GM18502 (cell line): ENCODE results near the gene ASIC5.
A peak's percentile ranks its signal among the peaks of the same experiment; 100 is the strongest.
"Not testable (repeated sequence)": the region's sequence is repeated elsewhere in the genome, so short reads cannot be mapped to it uniquely, and the experiment has no call there.

ENCODE experiments used
- ATAC-seq: cut with Tn5 transposase; IDR thresholded peaks from one replicate; pipeline ENCODE4 v1.9.1; 2021; ENCODE audit warnings: mild to moderate bottlenecking; ENCODE audit not compliant: unreplicated experiment, poor library complexity

The ASIC5 gene

DNA sequence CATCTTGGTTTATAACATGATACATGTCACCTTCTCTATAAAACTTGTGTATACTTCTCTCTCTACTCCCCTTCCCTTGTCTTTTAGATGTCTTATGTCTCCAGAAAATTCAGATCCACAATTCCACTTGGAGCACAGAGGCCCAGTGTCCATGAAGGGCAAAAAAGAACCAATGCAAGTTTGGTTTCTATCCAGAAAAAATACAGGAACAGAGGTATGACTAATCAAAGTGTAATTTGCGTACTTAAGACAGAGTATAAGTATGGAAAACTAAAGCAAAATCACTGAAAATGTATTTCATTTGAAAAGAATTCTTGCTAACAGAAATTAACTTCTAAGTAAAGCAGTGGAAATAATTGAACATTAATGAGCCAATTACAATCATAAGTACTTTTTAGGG, 61.1 kb downstream of the ASIC5 start:
- no peak for ATAC-seq

DNA sequence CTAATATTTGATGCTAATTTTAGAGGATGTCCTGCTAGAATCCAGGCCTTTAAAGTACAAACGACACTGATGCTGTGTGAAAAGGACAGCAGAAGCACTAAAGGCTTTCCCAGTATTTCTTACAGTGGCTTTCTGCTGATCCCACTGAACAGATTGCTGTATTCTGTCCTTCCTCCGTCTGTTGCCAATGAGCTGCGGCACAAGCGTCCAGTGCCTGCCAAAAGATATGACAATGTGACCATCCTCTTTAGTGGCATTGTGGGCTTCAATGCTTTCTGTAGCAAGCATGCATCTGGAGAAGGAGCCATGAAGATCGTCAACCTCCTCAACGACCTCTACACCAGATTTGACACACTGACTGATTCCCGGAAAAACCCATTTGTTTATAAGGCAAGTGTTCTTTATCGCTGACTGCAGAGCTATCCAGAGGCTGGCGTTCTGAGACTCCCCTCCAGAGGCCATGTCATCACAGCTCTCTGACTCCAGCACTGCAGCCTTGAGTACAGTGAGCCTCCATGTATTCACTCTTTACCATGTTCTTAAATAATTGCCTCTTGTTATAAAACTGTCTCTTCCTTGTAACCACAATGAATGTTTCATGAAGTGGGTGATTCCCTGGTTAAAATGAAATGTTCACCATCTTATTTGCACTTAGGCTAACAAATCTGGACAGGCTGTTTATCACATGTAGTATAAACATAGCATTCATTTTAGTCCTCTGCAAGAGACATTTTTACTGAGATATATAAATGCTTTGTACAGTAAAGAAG, 63.7 kb downstream of the ASIC5 start:
- no peak for ATAC-seq

DNA sequence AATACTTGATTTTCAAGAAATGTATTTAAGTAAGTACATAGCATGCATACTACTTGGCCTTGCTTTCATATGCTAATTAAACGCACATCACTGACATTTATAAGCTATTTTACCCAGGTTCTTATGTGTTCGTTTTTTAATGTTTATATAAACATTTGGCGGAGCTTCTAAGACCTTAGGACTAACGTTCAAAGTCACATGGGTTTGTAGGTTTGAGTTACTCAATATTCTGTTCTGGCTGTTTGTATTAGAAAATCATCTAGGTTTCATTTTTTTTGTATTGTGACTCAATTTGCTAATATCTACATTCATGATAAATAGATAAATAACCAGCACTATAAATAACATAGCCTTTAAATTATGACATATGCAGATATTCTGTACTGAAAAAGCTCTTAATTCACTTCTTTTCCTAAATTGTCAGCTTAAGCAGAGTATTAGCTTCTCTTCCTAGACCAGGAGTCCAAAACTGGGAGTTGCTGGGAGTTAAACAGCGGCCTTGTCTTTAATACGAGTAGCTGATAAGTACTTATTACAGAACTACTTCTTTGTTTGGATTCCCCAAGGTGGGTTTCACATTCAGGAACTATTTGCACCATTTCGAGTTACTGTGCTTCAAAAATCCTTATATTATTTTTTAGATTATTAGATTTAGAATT, 65.3 kb downstream of the ASIC5 start:
- no peak for ATAC-seq

DNA sequence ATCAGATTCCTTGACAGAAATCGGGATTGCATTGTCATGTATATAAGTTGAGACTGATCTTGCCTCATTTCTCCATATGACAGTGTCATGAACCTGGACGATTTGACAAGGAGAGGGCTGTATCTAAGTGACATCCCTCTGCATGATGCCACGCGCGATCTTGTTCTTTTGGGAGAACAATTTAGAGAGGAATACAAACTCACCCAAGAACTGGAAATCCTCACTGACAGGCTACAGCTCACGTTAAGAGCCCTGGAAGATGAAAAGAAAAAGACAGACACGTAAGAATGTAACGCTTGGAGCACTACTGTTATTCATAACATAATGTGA, 66.3 kb downstream of the ASIC5 start:
- ATAC-seq, result no peak

DNA sequence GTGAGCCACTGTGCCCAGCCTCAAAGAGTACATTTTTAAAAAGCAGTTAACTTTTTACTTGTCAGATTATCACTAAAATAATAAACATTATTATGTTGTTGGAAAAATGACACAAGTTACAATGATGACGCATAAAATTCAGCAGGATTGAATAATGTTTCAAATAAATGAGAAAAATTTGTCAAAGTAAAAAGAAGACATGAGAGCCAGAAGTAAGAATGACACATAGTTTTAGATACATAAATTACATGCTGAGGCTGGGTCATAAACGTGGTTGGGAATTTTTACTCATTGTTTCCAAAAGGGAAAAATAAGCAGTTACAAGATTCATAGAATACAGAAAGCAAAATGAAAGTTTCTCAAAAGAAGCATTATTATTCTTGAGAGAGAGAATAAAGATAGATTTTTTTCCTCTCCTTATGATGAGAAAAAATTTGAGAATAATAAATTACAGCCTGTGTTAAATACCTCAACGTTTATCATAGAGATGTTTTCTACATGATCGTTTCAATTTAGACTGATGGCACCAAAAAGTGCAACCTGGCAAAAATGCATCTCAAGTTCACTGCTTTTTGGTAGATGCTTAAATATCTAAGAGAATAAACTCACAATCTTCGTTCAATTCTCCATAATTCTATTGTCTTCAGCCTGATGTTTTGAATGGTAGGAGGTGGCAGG, 66.8 kb downstream of the ASIC5 start:
- ATAC-seq, result no peak

DNA sequence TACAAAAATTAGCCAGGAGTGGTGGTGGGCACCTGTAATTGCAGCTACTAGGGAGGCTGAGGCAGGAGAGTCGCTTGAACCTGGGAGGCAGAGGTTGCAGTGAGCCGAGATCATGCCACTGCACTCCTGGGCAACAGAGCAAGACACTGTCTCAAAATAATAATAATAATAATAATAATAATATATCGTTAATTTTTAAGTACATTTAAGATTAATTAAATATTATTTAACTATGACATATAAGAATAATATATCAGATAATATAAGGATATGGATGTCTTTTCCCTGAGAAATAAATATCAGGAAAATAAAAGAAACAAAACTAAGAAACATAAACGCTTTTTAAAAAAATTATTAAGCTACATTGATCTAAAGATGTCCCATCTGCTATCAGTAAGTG, 68.5 kb downstream of the ASIC5 start:
- ATAC-seq, result not testable (repeated sequence)

DNA sequence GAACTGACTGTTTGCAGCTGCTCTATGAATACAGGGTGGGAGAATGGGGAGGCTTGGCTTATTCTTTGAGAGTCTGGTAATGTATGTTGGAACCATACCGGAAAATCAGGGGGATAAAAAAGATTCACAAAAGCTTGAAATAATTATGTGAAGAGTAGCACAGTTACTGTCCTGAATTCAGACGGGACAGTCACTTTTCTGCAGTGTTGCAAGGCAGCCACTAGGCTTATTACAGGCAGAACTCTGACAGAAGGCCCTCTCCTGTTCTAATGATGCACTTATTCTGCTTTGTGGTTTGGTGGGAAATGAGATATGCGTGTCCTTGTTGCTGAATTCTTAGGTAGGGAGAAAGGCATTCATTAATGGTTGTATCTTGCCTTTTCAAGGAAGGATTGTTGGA, 70.1 kb downstream of the ASIC5 start:
- ATAC-seq, result peak; percentile 94

DNA sequence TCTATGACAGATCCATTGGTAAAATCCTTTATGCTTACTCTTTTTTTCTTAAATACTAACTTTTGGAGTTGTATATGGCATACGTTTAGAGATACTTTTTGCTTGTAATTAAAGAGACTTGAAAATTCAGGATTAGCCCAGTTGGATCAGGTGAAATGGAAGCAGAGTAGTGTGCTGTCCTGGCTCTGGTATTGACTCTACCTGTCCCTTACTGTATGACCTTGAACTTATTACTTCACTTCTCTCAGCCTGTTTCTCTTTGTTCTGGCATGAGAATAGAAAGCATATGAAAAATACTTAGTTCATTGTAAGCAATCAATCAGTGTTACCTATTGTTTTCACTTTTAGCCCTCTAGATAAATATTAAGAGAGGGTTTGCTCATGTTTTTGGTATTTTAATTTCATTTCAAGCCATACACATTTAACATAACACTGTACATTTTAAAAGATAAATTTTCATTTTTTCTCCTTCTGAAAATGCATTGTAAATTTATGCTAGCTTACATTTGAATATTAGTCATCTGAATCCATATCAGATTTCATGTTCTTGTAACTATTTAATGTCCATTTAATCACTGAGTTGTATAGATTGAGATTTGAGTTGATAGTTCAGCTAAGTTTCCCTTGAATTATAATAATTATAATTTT, 71.4 kb downstream of the ASIC5 start:
- no peak for ATAC-seq

DNA sequence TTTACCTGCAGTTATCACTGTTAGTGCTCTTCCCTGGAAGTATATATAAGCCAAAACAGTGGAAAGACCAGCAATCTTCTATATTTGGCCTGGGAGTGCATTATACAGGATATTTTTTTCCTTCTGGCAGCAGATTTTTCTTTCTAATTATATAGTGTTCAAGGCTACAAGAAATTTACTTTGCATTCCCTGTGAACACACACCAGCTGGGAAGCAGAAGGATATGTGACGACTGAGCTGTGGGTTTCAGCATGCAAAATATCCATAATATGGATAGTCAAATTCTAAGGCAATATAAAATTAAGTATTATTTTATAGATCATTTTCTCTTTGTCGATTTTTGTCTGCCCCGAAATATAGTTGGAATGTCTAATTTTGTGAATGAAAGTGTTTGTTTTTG, 76.1 kb downstream of the ASIC5 start:
- ATAC-seq, result no peak

DNA sequence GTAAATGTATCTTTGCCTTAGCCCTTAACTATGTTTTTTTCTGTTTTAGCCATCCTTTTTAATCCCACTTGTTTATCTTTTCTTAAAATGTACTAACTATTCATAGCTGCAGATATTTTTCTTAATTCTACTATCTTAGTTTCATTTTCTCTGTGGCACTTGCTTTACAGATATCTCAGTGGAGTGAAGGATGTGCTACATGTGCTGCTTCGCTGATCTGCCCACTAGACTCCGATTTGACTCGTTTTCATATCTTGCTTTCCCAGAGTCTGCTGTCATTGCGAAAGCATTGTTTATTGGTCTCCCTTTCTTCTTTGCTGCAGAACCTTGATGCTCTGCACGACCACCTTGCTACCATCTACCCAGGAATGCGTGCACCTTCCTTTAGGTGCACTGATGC, 76.7 kb downstream of the ASIC5 start:
- ATAC-seq, result no peak

DNA sequence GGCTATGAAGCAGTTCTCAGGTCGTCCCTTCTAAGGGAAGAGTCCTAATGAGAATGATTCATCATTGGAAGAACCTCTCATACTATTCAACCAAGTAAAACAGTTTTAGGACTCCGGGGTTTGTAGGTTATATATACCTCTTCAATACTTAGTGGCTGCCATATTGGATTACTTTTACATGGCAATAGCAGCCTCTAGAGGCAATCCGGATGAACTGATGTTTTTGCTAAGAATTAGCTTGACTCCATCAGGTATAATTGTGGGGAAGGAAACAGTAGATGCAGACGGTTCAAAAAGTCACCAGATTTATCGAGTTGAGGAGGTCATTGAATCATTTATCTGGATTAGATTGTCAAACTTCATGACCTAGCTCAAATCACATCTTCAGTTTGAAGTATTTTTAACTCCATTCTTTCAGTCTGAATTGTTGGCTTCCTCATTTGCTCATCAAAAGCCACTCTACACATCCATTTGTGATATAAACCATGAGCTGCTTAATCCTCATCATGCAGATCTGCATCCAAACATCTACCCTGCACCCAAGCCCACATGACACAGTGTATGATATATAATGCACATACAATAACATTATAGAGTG, 78.9 kb downstream of the ASIC5 start:
- peak; percentile 99 for ATAC-seq

DNA sequence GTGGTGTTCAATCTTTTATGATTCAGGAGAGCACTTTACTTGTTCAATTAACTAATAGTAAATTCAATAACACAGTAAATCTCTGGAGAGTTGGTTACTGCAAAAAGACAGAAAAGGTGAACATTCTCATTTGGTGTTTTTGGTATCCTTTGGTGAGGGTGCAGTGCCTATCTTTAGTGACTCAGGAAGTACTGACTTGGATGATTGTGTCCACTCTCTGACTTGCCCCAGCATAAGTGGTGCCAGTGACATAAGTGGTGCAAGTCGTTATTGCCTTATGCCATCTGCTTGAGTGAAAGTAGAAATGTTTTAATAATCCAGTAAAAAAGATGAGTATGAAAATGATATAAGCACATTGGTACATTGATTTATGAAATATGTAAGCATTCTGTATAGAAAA, 80.2 kb downstream of the ASIC5 start:
- no peak for ATAC-seq

DNA sequence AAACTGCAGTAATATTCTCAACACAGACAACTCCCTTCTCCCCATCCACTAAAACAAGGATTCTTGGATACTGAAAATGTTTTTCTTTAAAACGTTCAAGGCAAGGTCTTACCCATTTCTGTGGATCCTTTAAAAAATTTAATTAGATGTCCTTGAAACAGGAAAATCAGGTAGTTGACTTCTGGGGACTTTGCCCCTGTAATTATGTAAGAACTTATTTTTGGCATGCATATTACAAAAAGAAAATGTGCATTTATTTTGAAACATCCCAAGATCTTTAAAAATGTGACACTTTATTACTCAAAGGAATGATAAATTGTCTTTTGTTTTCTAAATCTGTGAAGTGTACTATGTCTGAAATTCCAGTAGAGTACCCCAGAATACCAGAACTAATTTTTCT, 81.4 kb downstream of the ASIC5 start:
- no peak for ATAC-seq

DNA sequence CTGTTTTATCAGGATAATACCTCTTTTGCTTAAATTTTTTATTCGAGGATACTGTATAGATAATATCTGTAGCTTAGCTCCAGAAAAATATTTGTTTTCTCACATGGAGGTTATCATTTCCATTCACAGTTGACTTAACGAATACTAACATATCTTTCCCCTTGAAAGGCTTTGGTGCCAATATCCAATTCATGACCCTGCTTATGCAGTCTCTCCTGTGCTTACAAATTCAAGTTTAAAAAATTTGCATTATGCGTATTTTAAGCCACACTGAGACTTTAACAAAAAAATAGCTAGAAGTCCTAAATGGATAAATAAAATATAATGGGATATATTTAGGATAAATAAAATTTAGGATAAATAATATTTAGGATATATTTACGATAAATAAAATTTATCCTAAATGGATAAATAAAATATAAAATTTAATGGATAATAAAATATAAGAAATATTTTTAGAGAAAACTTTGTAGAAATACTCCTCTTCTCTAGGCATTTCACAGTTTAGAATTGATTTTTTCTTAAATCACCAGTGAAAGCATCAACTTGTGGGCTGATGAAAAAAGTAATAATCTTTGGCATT, 84.7 kb downstream of the ASIC5 start:
- no peak for ATAC-seq

DNA sequence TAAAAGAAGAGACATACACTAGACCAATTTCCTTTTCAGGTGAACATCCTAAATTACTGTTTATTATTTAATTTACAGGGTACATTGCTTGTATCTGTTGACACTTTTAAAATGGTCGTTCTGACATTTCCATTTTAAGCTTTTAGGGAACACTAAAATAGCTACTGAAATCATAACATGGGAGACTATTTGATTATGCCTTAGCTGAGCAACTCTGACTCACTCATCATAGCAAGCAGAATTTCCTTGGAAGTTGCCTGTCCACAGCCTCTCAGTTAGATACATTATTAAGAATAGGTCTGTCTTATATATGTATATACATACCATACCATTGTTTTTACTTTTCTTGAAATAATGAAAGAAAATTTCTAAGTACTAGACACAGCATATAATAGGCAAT, 85.3 kb downstream of the ASIC5 start:
- no peak for ATAC-seq
